CD4-positive, CD25-positive, alpha-beta regulatory T cell (primary cell): ENCODE measurements around the gene USP50. TPM values are rescaled to one million over a fixed set of nuclear protein-coding genes. Genes with fewer than 3 reads are reported as not detected.
"Not testable (repeated sequence)": the region's sequence is repeated elsewhere in the genome, so short reads cannot be mapped to it uniquely, and the experiment has no call there.

Experiments used
- ATAC-seq, 2 donors: fragments of 150-1000 bp; cut with Tn5 transposase; one replicate each; pipeline ENCODE4 v1.10.0; 2021; ENCODE audit warnings: low read depth in 2 of 2, moderate number of reproducible peaks in 2 of 2, moderate library complexity in 1 of 2
- DNase-seq, 3 donors: peaks; one replicate each; pipeline versions ENCODE4 v3.0.0 to v3.0.0-alpha.2; 2012 to 2022; ENCODE audit warnings: mixed read lengths in 1 of 3
- H3K27ac ChIP-seq: one replicate; pipeline ENCODE4 v1.7.0; 2013; ENCODE audit warnings: mild to moderate bottlenecking, low read length; ENCODE audit not compliant: insufficient read depth, poor library complexity, severe bottlenecking
- H3K27me3 ChIP-seq: one replicate; pipeline ENCODE4 v1.7.0; 2013; ENCODE audit warnings: low read length; ENCODE audit not compliant: control insufficient read depth, insufficient read depth
- H3K36me3 ChIP-seq: one replicate; pipeline ENCODE4 v1.7.0; 2013; ENCODE audit warnings: mild to moderate bottlenecking, low read length, moderate library complexity; ENCODE audit not compliant: control insufficient read depth, insufficient read depth
- H3K4me1 ChIP-seq: 2 replicates; pipeline ENCODE4 v1.7.0; 2013; ENCODE audit warnings: mild to moderate bottlenecking, low read length; ENCODE audit not compliant: insufficient read depth, control insufficient read depth, poor library complexity, severe bottlenecking
- H3K4me3 ChIP-seq: one replicate; pipeline ENCODE4 v1.7.0; 2013; ENCODE audit warnings: low read depth, mild to moderate bottlenecking, low read length, moderate library complexity
- H3K9me3 ChIP-seq, 2 experiments: 1 replicate in 1 of 2; 2 replicates in 1 of 2; pipeline ENCODE4 v1.7.0; 2013; ENCODE audit warnings: low read length in 2 of 2, mild to moderate bottlenecking in 1 of 2, moderate library complexity in 1 of 2; ENCODE audit not compliant: control insufficient read depth in 2 of 2
- H3K27ac Mint-ChIP-seq, 3 donors: one replicate each; pipeline ENCODE4 v1.8.0; 2020 to 2022; ENCODE audit warnings: mild to moderate bottlenecking in 3 of 3, mixed read lengths in 3 of 3, moderate library complexity in 2 of 3
- H3K27me3 Mint-ChIP-seq: one replicate; pipeline ENCODE4 v1.8.0; 2022; ENCODE audit warnings: mild to moderate bottlenecking, mixed read lengths
- H3K36me3 Mint-ChIP-seq: one replicate; pipeline ENCODE4 v1.8.0; 2020; ENCODE audit warnings: mixed read lengths
- H3K4me1 Mint-ChIP-seq, 4 donors: one replicate each; pipeline ENCODE4 v1.8.0; 2020 to 2022; ENCODE audit warnings: mixed read lengths in 4 of 4, mild to moderate bottlenecking in 1 of 4
- H3K4me3 Mint-ChIP-seq, 4 donors: one replicate each; pipeline ENCODE4 v1.8.0; 2020 to 2022; ENCODE audit warnings: mild to moderate bottlenecking in 4 of 4, mixed read lengths in 4 of 4, moderate library complexity in 3 of 4
- H3K9me3 Mint-ChIP-seq, 7 donors: one replicate each; pipeline ENCODE4 v1.8.0; 2020 to 2022; ENCODE audit warnings: mixed read lengths in 7 of 7, mild to moderate bottlenecking in 3 of 7, moderate library complexity in 2 of 7
- polyA plus RNA-seq, 4 donors: library from polyadenylated mRNA; unstranded; fragments of 300-500 nt; fragmentation: Illumina TruSeq; gene quantifications; one replicate each; pipeline ENCODE4 v1.2.3, GENCODE V29; 2021
- total RNA-seq: library from RNA; stranded (reverse); gene quantifications from one replicate; pipeline ENCODE4 v1.2.3, GENCODE V29; 2022

The USP50 gene
- total and polyA plus RNA-seq, 5 donors from 2014 or later: not detected

- Histone ChIP-seq H3K36me3 (peaks cover 39% of the 10 kb centered on the region), H3K27me3 (no peaks in the 10 kb centered on the region), H3K4me3 (no peak overlapping the region), H3K9me3 (no peaks in the 10 kb centered on the region), H3K4me1 (no peaks in the 10 kb centered on the region), H3K27ac (no peak overlapping the region)
- ATAC-seq (no peak), DNase-seq (no peak)
- no peaks in the 10 kb centered on the region for H3K9me3 Mint-ChIP-seq
- H3K4me1 Mint-ChIP-seq: no peaks in the 10 kb centered on the region
- peak overlapping the region in 2 of 3 donors; percentile 54 to 67 for H3K27ac Mint-ChIP-seq
- H3K36me3 Mint-ChIP-seq: peaks cover 31% of the 10 kb centered on the region
- no peaks in the 10 kb centered on the region for H3K27me3 Mint-ChIP-seq
- H3K4me3 Mint-ChIP-seq: no peak overlapping the region
These were observed 43.3 kb downstream of the USP50 start for GRCh38 chr15:50503144-50503543.

- H3K4me1 Mint-ChIP-seq: no peaks in the 10 kb centered on the region
- Histone ChIP-seq H3K4me3 (no peak overlapping the region), H3K27me3 (no peaks in the 10 kb centered on the region), H3K27ac (no peak overlapping the region), H3K9me3 (no peaks in the 10 kb centered on the region), H3K36me3 (peaks cover 51% of the 10 kb centered on the region), H3K4me1 (no peaks in the 10 kb centered on the region)
- peaks cover 36% of the 10 kb centered on the region for H3K36me3 Mint-ChIP-seq
- no peak for ATAC-seq
- H3K27me3 Mint-ChIP-seq: no peaks in the 10 kb centered on the region
- no peak overlapping the region for H3K27ac Mint-ChIP-seq
- no peak overlapping the region for H3K4me3 Mint-ChIP-seq
- no peaks in the 10 kb centered on the region for H3K9me3 Mint-ChIP-seq
- DNase-seq: no peak
These were observed 44.7 kb downstream of the USP50 start for GRCh38 chr15:50501815-50502214.

- no peaks in the 10 kb centered on the region for H3K9me3 ChIP-seq
- no peaks in the 10 kb centered on the region for H3K4me1 ChIP-seq
- Mint-ChIP-seq H3K4me1 (no peaks in the 10 kb centered on the region), H3K27me3 (no peaks in the 10 kb centered on the region), H3K9me3 (no peaks in the 10 kb centered on the region), H3K27ac (peak overlapping the region in 2 of 3 donors; percentile 1 to 11), H3K36me3 (peaks cover 43% of the 10 kb centered on the region), H3K4me3 (no peak overlapping the region)
- ATAC-seq (no peak), DNase-seq (no peak)
- no peak overlapping the region for H3K27ac ChIP-seq
- H3K36me3 ChIP-seq: peaks cover 66% of the 10 kb centered on the region
- H3K27me3 ChIP-seq: no peaks in the 10 kb centered on the region
- no peak overlapping the region for H3K4me3 ChIP-seq
These were observed 46.1 kb downstream of the USP50 start for GRCh38 chr15:50500352-50500751.

- Mint-ChIP-seq H3K36me3 (peaks cover 49% of the 10 kb centered on the region), H3K4me3 (no peak overlapping the region), H3K9me3 (no peaks in the 10 kb centered on the region), H3K27me3 (no peaks in the 10 kb centered on the region), H3K4me1 (no peaks in the 10 kb centered on the region), H3K27ac (peak overlapping the region in 1 of 3 donors; percentile 51)
- no peak for DNase-seq
- Histone ChIP-seq H3K4me3 (no peak overlapping the region), H3K27me3 (no peaks in the 10 kb centered on the region), H3K4me1 (no peaks in the 10 kb centered on the region), H3K27ac (no peak overlapping the region), H3K36me3 (peaks cover 92% of the 10 kb centered on the region), H3K9me3 (no peaks in the 10 kb centered on the region)
- ATAC-seq: no peak
These were observed 49.8 kb downstream of the USP50 start for GRCh38 chr15:50496692-50497091.

GRCh38 chr15:50494547-50494946 lies 51.9 kb downstream of the USP50 start:
- H3K27me3 ChIP-seq, H3K4me3 Mint-ChIP-seq, H3K27me3 Mint-ChIP-seq, H3K27ac ChIP-seq, H3K4me1 ChIP-seq, H3K4me3 ChIP-seq, H3K4me1 Mint-ChIP-seq, ATAC-seq, H3K9me3 Mint-ChIP-seq, H3K9me3 ChIP-seq, H3K27ac Mint-ChIP-seq, DNase-seq: not testable (repeated sequence)
- H3K36me3 Mint-ChIP-seq: peaks cover 50% of the 10 kb centered on the region
- peaks cover 95% of the 10 kb centered on the region for H3K36me3 ChIP-seq

GRCh38 chr15:50493625-50494024 lies 52.8 kb downstream of the USP50 start:
- peak overlapping the region in 1 of 3 donors; percentile 54 for H3K27ac Mint-ChIP-seq

DNA sequence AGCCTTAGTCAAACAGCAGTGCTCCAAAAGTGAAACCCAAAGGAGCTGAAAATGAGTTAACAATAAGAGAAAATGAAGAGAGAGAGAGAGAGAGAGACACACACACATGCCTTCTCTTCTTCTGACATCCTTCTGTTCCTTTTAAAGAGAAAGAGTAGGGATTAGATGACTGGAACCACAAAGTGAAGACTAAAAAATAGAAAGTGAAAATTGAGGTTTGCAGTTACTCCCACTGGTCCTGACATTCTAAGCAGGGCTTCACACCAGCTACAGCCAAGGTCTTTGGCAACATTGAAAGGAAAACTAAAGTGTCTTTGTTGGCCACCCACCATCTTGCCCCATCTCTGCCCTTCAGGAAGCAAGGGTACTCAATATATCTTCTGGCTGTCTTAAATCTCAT lies 59.2 kb downstream of the USP50 start:
- Mint-ChIP-seq H3K9me3 (peaks cover 0 to 2% (median 0%) of the 10 kb centered on the region in 7 donors), H3K4me3 (no peak overlapping the region), H3K27me3 (no peaks in the 10 kb centered on the region), H3K4me1 (peaks cover 0 to 9% (median 3%) of the 10 kb centered on the region in 4 donors), H3K27ac (peak overlapping the region; percentile 0 to 54 (median 1)), H3K36me3 (peaks cover 39% of the 10 kb centered on the region)
- Histone ChIP-seq H3K9me3 (no peaks in the 10 kb centered on the region), H3K36me3 (peaks cover 64% of the 10 kb centered on the region), H3K4me3 (no peak overlapping the region), H3K27ac (no peak overlapping the region), H3K4me1 (no peaks in the 10 kb centered on the region), H3K27me3 (no peaks in the 10 kb centered on the region)
- ATAC-seq (no peak), DNase-seq (peak in 1 of 3 donors; percentile 14)

More at GRCh38 chr15:50493625-50494024, 52.8 kb downstream of the USP50 start:
- peaks cover 46% of the 10 kb centered on the region for H3K36me3 Mint-ChIP-seq
- H3K4me1 Mint-ChIP-seq: peaks cover 0 to 2% (median 0%) of the 10 kb centered on the region in 4 donors
- H3K4me3 Mint-ChIP-seq: no peak overlapping the region
- Histone ChIP-seq H3K36me3 (peaks cover 89% of the 10 kb centered on the region), H3K27me3 (no peaks in the 10 kb centered on the region), H3K4me3 (no peak overlapping the region), H3K4me1 (no peaks in the 10 kb centered on the region), H3K9me3 (no peaks in the 10 kb centered on the region), H3K27ac (no peak overlapping the region)
- no peak for DNase-seq
- no peaks in the 10 kb centered on the region for H3K27me3 Mint-ChIP-seq
- H3K9me3 Mint-ChIP-seq: no peaks in the 10 kb centered on the region
- ATAC-seq: no peak

GRCh38 chr15:50485389-50485788 lies 61.1 kb downstream of the USP50 start:
- peaks cover 44% of the 10 kb centered on the region for H3K36me3 Mint-ChIP-seq
- H3K9me3 Mint-ChIP-seq: peaks cover 0 to 3% (median 0%) of the 10 kb centered on the region in 7 donors
- Histone ChIP-seq H3K36me3 (peaks cover 62% of the 10 kb centered on the region), H3K4me1 (no peaks in the 10 kb centered on the region), H3K9me3 (no peaks in the 10 kb centered on the region), H3K27ac (no peak overlapping the region), H3K4me3 (no peak overlapping the region), H3K27me3 (no peaks in the 10 kb centered on the region)
- no peak for DNase-seq
- no peak overlapping the region for H3K4me3 Mint-ChIP-seq
- no peak overlapping the region for H3K27ac Mint-ChIP-seq
- ATAC-seq: no peak
- H3K27me3 Mint-ChIP-seq: no peaks in the 10 kb centered on the region
- peaks cover 6 to 21% (median 11%) of the 10 kb centered on the region in 4 donors for H3K4me1 Mint-ChIP-seq
